HUES64 (cell line): ENCODE results near the gene POLN.

Experiments
- H3K27ac ChIP-seq: 2 replicates; pipeline ENCODE4 v1.7.0; 2013; ENCODE audit warnings: low read depth, low read length, inconsistent platforms
- H3K27me3 ChIP-seq: 2 replicates; pipeline ENCODE4 v1.6.1; 2013; ENCODE audit warnings: mild to moderate bottlenecking, low read length; ENCODE audit not compliant: insufficient read depth
- H3K36me3 ChIP-seq: 2 replicates; pipeline ENCODE4 v1.6.1; 2013; ENCODE audit warnings: mild to moderate bottlenecking, low read length; ENCODE audit not compliant: insufficient read depth
- H3K4me1 ChIP-seq: 2 replicates; pipeline ENCODE4 v1.6.1; 2013; ENCODE audit warnings: mild to moderate bottlenecking, low read length, moderate library complexity; ENCODE audit not compliant: insufficient read depth
- H3K4me3 ChIP-seq: 2 replicates; pipeline ENCODE4 v1.5.1; 2013; ENCODE audit warnings: mild to moderate bottlenecking, low read length, moderate library complexity
- H3K9ac ChIP-seq: 2 replicates; pipeline ENCODE4 v1.6.1; 2013; ENCODE audit warnings: mild to moderate bottlenecking, low read depth, low read length
- H3K9me3 ChIP-seq: 2 replicates; pipeline ENCODE4 v1.6.1; 2013; ENCODE audit warnings: low read depth, low read length; ENCODE audit not compliant: insufficient read depth

The POLN gene

DNA sequence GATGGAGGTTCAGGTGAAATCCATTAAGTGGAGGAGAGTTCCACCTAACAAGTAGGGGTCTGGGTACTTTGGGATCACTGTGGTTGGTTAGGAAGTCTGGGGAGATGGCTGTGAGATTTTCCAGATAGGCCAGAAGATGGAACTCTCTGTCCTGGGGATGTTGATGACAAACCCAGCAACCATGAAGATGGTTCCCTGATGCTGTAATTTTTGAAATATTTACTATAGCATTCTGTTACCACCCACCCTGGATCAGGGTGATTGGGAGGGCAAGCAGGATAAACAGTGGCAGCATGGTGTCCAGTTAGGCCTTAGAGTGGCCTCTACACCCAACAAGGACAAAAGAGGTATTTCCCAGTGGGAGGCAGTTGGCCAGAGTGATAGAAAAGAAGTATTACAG, 217.2 kb downstream of the POLN start:
- Histone ChIP-seq H3K4me1 (peaks cover 4% of the 10 kb centered on the region; the same call in 1 of the 2 replicates), H3K27ac (no peak overlapping the region), H3K4me3 (no peak overlapping the region)

More for the DNA sequence above, 217.2 kb downstream of the POLN start:
- Histone ChIP-seq H3K36me3 (no peaks in the 10 kb centered on the region), H3K9me3 (peaks cover 5% of the 10 kb centered on the region; the same call in 1 of the 2 replicates), H3K27me3 (peaks cover 6% of the 10 kb centered on the region; the same call in 1 of the 2 replicates), H3K9ac (no peak overlapping the region)
